GM19452 (cell line): ENCODE measurements around the gene EXD2.
"Not testable (repeated sequence)": the region's sequence is repeated elsewhere in the genome, so short reads cannot be mapped to it uniquely, and the experiment has no call there.

Experiments
- ATAC-seq: cut with Tn5 transposase; IDR thresholded peaks from one replicate; pipeline ENCODE4 v1.9.1; 2021; ENCODE audit not compliant: unreplicated experiment

EXD2 gene, protein sequence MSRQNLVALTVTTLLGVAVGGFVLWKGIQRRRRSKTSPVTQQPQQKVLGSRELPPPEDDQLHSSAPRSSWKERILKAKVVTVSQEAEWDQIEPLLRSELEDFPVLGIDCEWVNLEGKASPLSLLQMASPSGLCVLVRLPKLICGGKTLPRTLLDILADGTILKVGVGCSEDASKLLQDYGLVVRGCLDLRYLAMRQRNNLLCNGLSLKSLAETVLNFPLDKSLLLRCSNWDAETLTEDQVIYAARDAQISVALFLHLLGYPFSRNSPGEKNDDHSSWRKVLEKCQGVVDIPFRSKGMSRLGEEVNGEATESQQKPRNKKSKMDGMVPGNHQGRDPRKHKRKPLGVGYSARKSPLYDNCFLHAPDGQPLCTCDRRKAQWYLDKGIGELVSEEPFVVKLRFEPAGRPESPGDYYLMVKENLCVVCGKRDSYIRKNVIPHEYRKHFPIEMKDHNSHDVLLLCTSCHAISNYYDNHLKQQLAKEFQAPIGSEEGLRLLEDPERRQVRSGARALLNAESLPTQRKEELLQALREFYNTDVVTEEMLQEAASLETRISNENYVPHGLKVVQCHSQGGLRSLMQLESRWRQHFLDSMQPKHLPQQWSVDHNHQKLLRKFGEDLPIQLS

DNA sequence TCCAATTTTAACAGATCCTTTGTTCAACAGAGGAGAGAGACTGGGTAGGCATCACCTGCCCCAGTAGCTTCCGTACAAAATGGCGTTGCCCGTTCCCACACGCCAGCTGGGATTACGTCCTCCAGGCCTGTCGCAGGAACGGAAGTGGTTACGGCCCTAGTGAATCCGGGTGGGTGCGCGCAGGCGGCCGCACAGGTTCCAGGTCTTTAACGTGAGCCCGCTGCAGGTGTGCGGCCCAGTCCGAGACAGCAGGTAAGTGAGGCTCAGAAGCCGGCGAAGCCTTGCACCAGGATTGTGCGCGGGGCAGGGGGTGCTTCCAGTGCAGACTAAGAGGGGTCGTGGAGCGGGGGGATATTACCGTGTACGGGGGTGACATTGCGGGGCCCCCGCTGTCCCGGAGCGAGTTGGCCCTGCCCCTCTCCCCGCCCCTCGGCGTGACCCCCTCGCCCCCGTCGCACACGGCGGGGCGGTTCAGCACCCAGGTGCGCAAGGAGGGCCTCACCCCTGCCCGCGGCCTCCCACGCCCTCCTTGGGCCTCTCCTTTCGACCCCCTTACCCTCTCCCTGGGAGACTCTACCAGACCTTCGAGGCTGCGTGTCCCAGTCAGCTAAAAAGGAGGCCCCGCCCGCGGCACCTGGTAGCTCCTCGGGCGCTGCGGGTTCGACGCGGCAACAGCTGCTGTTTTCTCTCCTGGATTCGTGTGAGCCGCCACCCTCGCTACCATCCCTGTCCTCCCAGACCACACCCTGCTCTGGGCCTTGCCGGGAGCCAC lies at the start of gene EXD2:
Gene EXD2 (plus strand): TSS at position 159 of the 772 bp plus-strand sequence. CDS start 17,973 bp downstream, outside the sequence.
- peak; percentile 69 for ATAC-seq

DNA sequence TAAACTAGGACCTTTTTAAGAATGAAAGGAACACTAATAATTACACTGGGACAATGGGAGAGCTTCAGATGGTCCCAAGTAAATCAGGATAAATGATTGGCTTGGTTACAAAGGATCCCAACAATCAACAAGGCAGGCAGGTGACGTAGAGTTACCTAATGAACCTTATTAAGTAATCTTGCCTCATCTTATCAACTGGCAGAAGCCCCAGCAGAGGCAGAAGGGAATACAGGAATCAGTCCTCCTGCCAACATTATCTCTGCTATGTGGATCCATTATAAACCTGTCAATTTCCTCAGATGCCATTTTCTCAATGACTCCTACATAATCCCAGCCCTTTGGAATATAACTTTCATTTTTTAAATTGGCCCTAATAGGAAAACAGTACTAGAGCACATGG lies 49.7 kb upstream of the EXD2 start:
- no peak for ATAC-seq

DNA sequence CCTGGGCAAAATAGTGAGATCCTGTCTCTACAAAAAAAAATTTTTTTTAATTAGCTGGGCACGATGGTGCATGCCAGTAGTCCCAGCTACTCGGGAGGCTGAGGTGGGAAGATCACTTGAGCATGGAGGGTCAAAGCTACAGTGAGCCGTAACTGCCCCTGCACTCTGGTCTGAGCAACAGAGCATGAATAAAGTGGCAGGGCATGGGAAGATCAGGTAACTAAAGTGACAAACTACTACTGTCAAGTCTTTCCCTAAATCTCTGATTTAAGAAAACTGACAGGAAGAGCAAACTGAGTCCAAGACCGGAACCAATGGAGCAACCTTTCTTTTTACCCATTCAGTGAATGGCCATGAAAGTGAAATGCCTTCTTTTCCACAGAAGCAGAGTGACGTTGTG lies 49.2 kb upstream of the EXD2 start:
- no peak for ATAC-seq

DNA sequence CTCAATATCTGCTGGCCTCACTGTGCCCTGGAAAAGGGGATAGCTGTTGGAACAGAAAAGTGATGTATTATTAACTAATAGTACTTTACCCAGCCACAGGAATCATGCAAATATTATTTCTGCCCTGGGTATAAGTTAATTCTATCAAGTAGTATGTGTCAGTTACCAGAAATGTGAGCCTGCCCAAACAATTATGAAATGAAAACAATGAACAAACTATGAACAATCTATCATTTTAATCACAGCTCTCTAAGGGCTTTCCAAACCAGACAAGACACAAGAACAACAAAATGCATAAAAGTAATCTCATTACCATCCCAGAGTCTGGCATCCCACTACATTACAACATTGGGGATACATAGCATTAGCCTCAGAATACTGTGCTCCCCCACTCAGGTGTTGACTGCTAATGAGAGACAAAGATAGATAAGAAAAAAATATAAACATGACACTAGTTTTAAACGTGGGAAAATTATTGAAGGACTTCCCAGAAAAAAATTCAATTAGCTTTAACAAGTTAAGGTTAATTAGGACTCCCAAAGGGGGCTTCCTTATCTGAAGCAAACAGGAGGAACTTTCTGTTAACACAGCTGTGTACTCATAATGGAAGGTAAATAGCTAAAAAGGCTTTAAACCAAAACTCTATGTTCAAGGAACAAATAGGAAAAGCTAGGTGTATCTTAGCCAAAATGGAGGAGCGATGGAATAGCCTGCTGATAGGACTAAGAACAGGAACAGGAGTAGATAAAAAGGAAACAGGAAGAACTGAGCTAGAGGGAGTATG lies 41.6 kb upstream of the EXD2 start:
- no peak for ATAC-seq

DNA sequence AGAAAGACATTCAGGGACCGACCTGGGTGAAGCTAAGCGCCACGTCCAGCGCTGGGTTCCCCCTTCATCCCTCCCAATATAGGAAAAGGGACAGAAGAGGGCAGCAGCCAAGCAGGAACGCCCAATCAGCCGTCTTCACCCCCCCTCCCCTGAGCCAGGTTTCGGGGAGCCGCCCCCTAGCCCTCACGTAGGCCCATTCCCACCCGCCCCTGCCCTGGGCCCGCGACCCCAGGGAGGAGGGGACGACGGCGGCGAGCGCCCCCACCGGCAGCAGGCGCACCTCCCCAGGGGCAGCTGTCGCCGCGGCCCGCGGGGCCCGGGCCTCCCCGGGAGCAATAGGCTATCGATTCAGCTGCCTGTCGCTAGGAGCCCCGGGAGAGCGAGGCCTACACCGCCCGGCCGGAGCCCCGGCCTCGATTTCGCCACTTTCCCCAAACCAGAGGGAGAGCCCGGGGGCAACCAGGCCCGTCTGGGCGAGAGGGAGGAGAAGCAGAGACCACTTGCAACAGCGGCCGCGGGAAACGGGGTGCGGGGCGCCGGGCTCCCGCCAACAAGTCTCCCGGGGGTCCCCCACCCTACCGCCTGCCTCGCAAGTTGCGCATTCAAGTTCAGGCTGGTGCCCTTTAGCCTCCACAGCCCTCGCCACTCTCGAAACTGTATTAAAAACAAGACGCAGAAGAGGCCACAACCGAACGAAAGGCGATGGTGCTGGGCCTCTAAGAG lies 39.7 kb upstream of the EXD2 start:
- ATAC-seq = peak; percentile 46

DNA sequence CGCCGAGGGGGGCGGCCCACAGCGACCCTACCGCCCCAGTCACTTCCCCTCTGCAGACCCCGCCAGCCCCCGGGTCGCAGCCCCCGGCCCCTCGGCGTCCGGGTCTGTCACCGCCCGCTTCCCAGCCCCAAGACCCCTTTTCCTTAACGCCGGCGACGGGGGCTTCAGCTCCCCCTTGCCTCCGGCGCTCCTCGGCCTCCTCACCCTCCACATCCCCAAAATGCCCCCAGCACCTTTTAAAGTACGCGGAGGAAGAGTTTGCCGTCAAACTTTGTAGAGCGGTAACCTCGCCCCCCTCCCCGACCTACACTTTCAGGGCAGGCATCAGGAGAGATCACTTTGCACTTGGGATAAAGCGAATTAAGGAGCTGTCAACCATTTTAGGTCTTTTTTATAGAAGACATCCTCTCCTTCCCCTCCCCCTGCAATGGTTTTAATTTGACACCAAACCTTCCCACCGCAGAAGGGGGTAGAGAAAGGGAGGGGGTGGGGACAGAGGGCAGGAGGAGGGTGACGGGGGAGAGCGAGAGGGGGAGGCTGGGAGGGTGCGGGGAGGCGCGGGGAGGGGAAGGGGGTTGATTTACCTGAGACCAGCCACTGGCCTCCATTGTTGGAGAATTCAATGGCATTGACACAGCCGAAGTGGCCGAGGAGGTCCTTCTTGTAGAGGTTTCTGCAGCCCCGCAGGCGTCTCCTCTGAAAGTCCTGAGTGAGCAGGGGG lies 39.0 kb upstream of the EXD2 start:
- ATAC-seq = peak; percentile 3

DNA sequence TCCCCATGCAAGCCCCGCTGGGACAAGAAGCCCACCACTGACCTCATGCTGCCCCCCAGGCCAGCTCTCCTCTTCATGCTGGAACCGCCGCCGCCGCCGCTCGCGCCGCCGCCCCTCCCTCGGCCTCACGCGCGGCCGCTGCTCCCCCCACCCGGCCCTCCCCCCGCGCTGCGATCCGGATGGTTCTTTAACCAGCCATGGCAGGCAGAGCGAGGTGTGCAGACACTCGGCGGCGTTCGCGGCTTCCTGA lies 38.5 kb upstream of the EXD2 start, which contains the start of gene DCAF5:
Gene DCAF5 (minus strand): TSS at position 218 of the 250 bp plus-strand sequence. CDS start 141 bp downstream, at position 77.
- ATAC-seq = no peak

DNA sequence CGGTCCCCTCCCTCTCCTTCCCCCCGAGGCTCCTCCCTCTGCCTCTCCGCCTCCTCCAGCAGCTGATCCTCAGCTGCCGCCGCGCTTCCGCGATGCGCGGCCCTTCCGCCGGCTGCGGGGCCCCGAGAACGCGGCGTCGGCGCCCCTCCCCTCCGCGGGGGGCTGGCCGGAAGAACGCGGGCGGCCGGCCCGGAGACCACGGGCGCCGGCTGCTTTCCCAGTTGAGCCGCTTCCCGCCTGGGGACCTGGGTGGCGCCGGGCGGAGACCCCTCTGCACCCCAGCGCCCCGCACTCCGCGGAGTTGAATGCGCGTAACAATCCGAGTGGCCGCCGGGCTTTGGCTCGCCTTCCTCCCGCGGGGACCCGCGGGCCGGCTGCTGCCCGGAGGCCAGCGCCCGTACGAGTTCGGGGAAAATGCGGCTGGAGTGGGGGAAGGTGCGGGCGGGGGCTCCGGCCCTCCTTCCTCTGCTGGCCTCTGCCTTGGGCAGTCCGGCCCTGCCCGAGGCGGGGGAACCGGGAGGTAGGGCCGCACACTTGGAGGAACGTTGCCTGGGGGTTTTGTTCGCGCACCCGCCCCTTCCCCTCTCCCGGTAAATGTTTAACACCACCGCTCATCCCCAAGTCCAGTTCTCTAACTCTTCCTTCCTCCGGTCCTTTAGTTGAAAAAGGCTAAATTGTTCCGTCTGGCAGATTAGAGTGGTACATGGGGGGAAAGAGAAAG lies 38.0 kb upstream of the EXD2 start:
- peak; percentile 87 for ATAC-seq

DNA sequence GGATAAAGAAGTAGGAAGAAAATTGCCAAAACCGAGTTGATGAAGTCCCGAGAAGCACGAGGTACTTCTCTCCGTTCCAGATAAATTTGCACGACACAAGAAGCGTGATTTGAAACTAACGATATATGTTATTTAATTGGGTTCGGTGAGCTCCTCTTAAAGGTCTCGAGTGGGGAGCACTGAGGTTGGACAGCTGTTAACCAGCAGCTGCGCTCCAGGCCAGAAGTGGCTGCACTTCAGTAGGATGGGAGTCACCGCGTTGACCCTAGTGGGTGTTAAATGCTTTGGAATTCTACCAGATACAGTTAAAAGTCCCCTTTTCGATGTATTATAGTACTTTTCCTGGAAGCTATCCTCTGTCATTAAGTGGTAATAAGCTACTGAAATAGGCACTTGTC lies 37.4 kb upstream of the EXD2 start:
- ATAC-seq = no peak

DNA sequence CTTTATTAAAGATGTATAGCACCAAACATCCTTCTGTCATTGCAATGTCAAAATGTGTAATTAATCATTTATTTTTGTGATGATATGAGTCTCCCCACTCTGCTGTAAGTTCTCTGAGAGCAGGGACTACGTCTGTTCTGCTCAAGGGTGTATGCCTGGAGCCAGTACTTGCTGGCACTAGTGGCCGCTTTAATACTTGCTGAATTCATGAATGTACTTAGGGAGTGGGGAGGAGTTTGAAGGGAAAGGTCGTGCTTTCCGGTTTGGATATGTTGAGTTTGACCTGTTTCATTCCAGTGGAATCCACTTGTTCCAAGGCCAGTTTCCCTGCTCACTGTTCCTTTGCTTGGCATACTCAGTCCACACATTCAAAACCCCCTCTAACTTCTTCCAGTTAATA lies 36.5 kb upstream of the EXD2 start:
- no peak for ATAC-seq

DNA sequence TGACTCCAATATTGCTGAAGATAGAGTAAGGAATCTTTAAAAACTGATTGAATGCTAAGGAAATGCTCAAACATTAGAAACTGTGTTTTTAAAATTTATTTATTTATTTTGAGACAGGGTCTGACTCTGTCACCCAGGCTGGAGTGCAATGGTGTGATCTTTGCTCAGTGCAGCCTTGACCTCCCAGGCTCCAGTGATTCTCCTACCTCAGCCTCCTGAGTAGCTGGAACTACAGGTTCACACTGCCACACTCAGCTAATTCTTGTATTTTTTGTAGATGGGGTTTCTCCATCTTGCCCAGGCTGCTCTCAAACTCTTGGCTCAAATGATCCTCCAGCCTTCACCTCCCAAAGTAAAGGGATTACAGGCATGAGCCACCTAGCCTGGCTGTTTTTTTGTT lies 35.1 kb upstream of the EXD2 start:
- ATAC-seq = no peak

DNA sequence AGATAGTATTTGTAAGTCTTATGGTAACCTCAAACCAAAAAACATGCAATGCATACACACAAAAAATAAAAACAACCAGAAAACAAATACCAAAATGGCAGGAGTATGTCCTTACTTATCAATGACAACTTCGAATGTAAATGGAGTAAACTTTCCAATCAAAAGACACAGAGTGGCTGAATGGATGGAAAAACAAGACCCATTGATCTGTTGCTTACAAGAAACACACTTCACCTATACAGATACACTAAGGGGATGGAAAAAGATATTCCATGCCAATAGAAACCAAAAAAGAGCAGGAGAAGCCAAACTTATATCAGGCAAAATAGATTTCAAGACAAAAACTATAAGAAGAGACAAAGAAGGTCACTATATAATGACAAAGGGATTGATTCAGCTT lies 29.7 kb upstream of the EXD2 start:
- ATAC-seq = no peak

DNA sequence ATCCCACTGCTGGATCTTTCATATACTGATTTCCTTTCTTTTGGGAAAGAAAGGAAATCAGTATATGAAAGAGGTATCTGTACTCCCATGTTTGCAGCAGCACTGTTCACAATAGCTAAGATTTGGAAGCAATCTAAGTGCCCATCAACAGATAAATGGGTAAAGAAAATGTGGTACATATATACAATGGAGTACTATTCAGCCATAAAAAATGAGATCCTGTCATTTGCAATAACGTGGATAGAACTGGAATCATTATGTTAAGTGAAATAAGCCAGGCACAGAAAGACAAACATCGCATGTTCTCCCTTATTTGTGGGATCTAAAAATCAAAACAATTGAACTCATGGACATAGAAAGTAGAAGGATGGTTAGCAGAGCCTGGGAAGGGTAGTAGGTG lies 25.5 kb upstream of the EXD2 start:
- not testable (repeated sequence) for ATAC-seq

DNA sequence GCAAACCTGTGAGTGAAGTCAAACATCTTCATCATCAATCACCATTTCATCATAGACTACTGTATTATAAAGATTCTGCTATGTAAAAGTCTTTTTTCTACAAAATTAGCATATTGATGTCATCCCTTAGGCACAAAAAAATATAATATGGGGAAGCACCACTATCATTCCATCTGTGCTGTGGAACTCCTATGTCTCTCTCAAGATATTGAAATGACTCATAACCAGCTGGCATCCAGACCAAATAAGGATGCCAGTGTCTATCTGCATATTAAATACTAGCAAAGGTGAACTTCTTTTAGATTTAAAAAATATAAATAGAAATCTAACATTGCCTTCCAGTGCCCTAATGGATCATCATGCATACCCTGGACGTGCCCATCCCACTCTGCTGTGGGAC lies 20.5 kb upstream of the EXD2 start:
- no peak for ATAC-seq

DNA sequence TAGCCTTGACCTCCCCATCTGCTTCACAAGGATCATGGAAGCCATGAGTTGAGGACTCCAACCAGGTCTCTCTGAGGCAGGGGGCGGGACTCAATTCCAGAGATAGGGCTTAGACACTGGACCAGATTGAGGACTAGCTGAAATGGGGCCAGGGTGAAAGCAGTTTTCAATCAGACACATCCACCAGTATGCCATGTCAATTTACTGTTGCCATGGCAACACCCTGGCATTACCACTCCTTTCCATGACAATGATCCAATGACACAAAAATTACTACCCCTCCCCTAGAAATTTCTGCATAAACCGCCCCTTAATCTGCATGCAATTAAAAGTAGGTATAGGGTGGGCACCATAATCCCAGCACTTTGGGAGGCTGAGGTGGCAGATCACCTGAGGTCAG lies 19.7 kb upstream of the EXD2 start:
- no peak for ATAC-seq

DNA sequence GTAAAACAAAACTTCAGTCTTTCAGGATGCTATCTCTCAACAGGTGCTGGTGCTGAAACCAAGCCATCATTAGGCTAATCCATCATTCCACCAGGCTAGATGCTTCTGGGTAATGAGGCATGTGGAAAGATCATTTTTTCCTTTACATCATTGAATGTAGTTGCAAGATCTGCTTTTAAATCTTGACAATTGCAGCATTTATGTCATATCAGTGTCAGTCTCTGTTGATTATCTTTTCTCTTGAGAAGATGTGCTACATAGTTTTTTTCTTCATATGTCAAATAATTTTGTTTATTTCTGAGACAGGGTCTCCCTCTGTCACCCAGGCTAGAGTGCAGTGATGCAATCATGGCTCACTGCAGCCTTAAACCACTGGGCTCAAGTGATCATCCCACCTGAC lies 16.2 kb upstream of the EXD2 start:
- no peak for ATAC-seq

DNA sequence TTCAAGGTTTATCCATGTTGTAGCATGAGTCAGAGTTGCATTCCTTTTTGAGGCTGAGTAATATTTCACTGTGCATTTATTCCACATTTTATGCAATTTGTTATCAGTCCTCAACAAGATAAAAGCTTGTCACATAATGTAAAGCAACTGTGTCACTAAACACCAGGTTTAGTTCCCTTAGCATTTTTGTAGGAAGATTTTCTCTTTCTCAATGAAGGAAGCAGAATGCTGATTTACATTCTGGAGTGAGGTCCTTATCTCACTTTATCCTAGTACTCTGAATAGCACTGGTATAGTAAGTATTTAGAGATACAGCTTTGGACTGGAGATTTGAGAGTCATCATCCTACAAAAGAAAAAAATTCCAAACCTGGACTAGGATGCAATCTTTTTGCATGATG lies 9.8 kb upstream of the EXD2 start:
- no peak for ATAC-seq

DNA sequence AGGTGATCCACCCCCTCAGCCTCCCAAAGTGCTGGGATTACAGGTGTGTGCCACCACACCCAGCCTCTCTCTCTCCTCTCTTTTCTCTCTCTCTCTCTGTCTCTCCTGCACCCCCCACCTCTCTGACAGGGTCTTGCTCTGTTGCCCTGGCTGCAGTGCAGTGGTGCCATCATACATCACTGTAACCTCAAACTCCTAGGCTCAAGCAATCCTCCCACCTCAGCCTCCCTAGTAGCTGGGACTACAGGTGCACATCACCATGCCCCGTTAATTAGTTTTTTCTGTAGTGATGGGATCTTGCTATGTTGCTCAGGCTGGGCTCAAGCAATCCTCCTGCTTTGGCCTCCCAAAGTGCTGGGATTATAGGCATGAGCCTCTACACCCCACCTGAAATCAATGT lies 8.7 kb upstream of the EXD2 start:
- ATAC-seq = not testable (repeated sequence)

DNA sequence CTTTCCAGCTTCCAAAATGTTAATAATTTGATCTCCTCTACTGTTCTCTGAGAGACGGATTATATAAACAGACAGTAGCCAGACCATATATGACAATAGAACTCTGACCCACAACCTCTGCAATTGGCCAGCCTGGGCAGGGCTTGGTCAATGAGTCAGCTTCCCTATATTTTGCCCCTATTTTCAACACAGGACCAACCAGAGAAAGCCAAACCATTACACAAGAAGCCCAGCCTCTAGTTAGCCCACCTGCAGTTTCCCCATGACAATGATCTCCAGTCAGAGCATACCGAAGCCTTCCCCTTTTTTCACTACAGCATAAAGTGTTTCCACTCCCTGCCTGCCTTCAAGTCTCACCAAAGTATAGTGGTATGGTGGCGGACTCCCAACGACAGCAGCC lies 7.6 kb upstream of the EXD2 start:
- no peak for ATAC-seq
